GM12892 (cell line): ENCODE measurements around the gene LRRC15.

ENCODE experiments used
- POLR2A ChIP-seq: IDR thresholded peaks from 2 replicates; pipeline ENCODE4 v1.6.1; 2011; ENCODE audit warnings: low read depth, low read length, control low read depth
- POLR2AphosphoS5 ChIP-seq: IDR thresholded peaks from 2 replicates; pipeline ENCODE4 v1.6.1; 2011; ENCODE audit warnings: low read depth, low read length, control low read depth
- TAF1 ChIP-seq: IDR thresholded peaks from 2 replicates; pipeline ENCODE4 v1.6.1; 2011; ENCODE audit warnings: low read depth, mild to moderate bottlenecking, control low read depth, low read length, borderline replicate concordance

GRCh38 chr3:194386648-194387047 lies 17.1 kb upstream of the LRRC15 start:
- TF ChIP-seq POLR2A (no peak), TAF1 (no peak), POLR2AphosphoS5 (no peak)
